ENCODE results near the gene TRAPPC12. TPM values are rescaled to one million over a fixed set of nuclear protein-coding genes. Genes with fewer than 3 reads are reported as not detected.

TRAPPC12 gene
- total RNA-seq, 2 experiments from 2014 or later = 44.3 to 45.8 TPM

DNA sequence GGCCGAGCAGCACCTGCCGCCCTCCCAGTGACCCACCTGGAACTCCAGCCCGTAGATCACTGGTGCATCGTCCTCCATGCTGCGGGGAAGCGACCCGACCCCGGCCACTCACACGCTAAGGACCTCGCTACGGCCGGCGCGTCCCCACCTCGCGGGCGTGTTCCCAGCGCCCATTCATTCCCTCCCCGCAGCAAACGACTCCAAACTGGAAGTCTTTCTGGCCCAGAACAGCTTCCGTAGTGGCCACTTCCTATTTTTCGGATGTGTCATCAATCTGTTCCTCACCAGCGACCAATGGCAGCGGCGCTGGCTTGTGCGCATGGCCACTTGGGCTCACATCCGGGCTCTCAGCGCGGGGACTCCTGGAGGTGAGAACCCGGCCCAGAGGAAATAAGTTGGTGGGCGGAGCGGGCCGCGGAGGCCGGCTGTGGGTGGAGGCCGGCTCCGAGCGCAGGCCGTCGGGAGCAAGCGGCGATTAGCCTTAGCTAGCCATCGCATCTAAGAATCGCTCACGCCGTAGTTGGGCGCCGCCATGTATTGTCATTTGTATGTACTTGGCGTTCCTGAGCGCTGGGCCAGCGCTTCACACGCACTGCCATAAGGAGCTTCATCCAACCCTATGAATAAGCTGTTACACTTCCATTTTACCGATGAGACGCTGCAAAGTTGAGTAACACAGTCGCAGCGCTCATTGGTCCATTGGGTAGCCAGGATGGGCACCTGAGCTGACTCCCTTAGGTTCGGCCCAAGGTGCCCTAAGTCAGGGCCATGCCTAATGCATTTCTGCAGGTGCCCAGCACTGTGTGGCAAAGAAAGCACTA lies 1.7 kb upstream of the TRAPPC12 start, which contains the start of gene EIPR1:
Gene EIPR1, minus strand, starts transcription at position 207 of the 821 bp plus-strand sequence. Its CDS starts 129 bp downstream, at position 78.
- Mint-ChIP-seq H3K4me3 (peak within 1 kb of the TSS; percentile 97), H3K4me1 (ENCODE audit: low read depth) (peaks cover 37% of the 10 kb centered on the region), H3K27me3 (ENCODE audit: low read depth) (no peaks in the 10 kb centered on the region), H3K9me3 (no peaks in the 10 kb centered on the region), H3K27ac (peak within 1 kb of the TSS; percentile 94), H3K36me3 (ENCODE audit: low read depth) (peaks cover 5% of the 10 kb centered on the region)
- intact Hi-C loops (cut with micrococcal nuclease) = loop anchor here (1.0 kb wide), 7 partner anchors 84 to 765 kb away; partner anchors contain the start of genes RNASEH1 and RPS7
- CTCF ChIA-PET = interaction anchor here (0.9 to 1.0 kb wide), 2 partner anchors 9 to 273 kb away, joined by 3 read pairs; no protein-coding TSS in a partner anchor
- peak; percentile 98 for DNase-seq

DNA sequence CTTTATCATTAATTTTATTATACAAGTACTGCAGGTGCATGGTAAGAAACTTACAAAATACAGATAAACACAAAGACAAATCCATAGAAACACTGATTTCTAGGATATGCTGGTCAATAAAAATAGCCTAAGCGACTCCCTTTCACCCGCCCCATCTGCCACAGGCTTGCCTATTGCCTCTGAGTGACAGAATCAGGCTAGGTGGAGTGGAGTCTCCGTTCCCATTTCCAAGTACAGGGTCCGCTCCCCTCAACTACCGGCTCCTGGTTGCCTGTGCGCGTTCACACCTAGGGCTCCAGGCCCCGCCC lies 201 bp upstream of the TRAPPC12 start:
- no peaks in the 10 kb centered on the region for H3K27me3 Mint-ChIP-seq (ENCODE audit: low read depth)

DNA sequence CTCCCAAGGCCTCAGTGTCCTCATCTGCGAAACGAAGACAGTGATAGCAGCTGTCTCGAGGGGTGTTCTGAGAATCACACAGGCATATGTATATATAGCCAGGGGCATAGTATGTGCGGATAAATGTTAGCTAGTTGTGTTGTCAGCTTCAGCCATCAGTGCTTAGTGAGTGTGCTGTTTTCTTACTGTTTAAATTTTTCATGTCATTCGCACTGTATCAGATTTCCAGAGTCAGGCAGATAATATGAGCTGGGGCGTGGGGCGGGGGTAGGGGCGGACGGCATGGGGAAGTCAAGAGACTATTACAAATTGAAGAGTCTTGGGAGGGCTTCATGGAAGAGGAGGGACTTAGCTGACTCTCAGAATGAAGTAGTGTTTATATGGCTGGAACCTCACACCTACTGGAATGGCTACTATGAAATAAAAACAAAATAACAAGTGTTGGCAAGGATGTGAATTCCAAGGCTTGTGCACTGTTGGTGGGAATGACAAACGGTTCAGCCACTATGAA lies 7.0 kb downstream of the TRAPPC12 start:
- H3K4me3 Mint-ChIP-seq = no peak overlapping the region
- H3K9me3 Mint-ChIP-seq = no peaks in the 10 kb centered on the region
- no peak for DNase-seq
- peaks cover 33% of the 10 kb centered on the region for H3K36me3 Mint-ChIP-seq (ENCODE audit: low read depth)
- no peaks in the 10 kb centered on the region for H3K27me3 Mint-ChIP-seq (ENCODE audit: low read depth)
- H3K4me1 Mint-ChIP-seq (ENCODE audit: low read depth) = peaks cover 30% of the 10 kb centered on the region
- intact Hi-C loops (cut with micrococcal nuclease) = no loop called here
- CTCF ChIA-PET = interaction anchor here (0.8 to 2.7 kb wide), 2 partner anchors 8 to 37 kb away, joined by 3 to 16 read pairs; partner anchors contain the start of gene EIPR1
- H3K27ac Mint-ChIP-seq = no peak overlapping the region

More for the DNA sequence above, 201 bp upstream of the TRAPPC12 start:
- H3K27ac Mint-ChIP-seq = peak overlapping the region; percentile 94
- peak overlapping the region; percentile 97 for H3K4me3 Mint-ChIP-seq
- intact Hi-C loops (cut with micrococcal nuclease) = loop anchor here (1.0 kb wide), 2 partner anchors 140 to 733 kb away; partner anchors contain the start of gene ADI1
- peaks cover 43% of the 10 kb centered on the region for H3K4me1 Mint-ChIP-seq (ENCODE audit: low read depth)
- CTCF ChIA-PET = interaction anchor here (0.6 to 0.8 kb wide), 3 partner anchors 50 to 195 kb away, joined by 3 to 4 read pairs (median 4); no protein-coding TSS in a partner anchor
- no peak for DNase-seq
- peaks cover 11% of the 10 kb centered on the region for H3K36me3 Mint-ChIP-seq (ENCODE audit: low read depth)
- H3K9me3 Mint-ChIP-seq = no peaks in the 10 kb centered on the region

DNA sequence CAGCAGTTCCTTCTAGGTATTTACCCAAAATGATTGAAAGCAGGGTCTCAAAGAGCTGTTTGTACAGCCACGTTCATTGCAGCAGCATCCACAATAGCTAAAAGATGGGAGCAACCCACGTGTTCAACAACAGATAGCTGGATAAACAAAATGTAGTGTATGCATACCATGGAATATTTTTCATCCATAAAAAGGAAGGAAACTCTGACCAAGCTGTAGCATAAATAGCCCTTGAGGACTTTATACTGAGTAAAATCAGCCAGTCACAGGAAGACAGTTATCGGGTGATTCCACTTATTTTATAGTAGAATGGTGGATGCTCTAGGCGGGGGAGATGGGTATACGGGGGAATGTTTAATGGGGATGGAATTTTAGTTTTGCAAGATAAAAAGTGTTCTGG lies 7.5 kb downstream of the TRAPPC12 start:
- Mint-ChIP-seq H3K36me3 (ENCODE audit: low read depth) (peaks cover 37% of the 10 kb centered on the region), H3K27ac (no peak overlapping the region), H3K27me3 (ENCODE audit: low read depth) (no peaks in the 10 kb centered on the region), H3K4me3 (no peak overlapping the region), H3K4me1 (ENCODE audit: low read depth) (peaks cover 30% of the 10 kb centered on the region), H3K9me3 (no peaks in the 10 kb centered on the region)
- intact Hi-C loops (cut with micrococcal nuclease) = no loop called here
- no peak for DNase-seq
- CTCF ChIA-PET = interaction anchor here (0.8 kb wide), 1 partner anchor 9 kb away, joined by 3 read pairs; the partner anchor contains the start of gene EIPR1

DNA sequence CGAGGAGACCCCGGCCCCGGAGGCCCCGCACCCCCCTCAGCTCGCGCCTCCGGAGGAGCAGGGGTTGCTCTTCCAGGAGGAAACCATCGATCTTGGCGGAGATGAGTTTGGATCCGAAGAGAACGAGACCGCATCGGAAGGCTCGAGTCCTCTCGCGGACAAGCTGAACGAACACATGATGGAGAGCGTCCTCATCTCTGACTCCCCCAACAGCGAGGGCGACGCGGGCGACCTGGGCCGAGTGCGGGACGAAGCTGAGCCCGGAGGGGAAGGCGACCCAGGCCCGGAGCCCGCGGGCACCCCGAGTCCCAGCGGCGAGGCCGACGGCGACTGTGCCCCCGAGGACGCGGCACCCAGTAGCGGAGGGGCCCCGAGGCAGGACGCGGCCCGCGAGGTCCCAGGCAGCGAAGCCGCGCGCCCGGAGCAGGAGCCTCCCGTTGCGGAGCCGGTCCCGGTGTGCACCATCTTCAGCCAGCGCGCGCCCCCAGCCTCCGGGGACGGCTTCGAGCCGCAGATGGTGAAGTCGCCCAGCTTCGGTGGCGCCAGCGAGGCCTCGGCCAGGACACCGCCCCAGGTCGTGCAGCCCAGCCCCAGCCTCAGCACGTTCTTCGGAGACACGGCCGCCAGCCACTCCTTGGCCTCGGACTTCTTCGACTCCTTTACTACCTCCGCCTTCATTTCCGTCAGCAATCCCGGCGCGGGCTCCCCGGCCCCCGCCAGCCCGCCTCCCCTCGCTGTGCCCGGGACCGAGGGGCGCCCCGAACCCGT lies 8.3 kb downstream of the TRAPPC12 start:
- intact Hi-C loops (cut with micrococcal nuclease) = no loop called here
- H3K4me3 Mint-ChIP-seq = no peak overlapping the region
- no peak overlapping the region for H3K27ac Mint-ChIP-seq
- peaks cover 39% of the 10 kb centered on the region for H3K36me3 Mint-ChIP-seq (ENCODE audit: low read depth)
- DNase-seq = no peak
- no peaks in the 10 kb centered on the region for H3K9me3 Mint-ChIP-seq
- CTCF ChIA-PET = no interaction called here
- H3K4me1 Mint-ChIP-seq (ENCODE audit: low read depth) = peaks cover 30% of the 10 kb centered on the region
- no peaks in the 10 kb centered on the region for H3K27me3 Mint-ChIP-seq (ENCODE audit: low read depth)

DNA sequence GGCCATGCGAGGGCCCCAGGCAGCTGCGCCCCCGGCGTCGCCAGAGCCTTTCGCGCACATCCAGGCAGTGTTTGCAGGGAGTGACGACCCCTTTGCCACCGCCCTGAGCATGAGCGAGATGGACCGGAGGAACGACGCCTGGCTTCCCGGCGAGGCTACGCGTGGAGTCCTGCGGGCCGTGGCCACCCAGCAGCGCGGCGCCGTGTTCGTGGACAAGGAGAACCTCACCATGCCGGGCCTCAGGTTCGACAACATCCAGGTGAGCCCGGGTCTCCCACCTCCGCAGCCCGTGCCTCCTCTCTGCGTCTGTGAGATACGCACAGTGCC lies 8.9 kb downstream of the TRAPPC12 start:
- intact Hi-C loops (cut with micrococcal nuclease) = no loop called here
- DNase-seq = no peak
- peaks cover 42% of the 10 kb centered on the region for H3K36me3 Mint-ChIP-seq (ENCODE audit: low read depth)
- H3K4me3 Mint-ChIP-seq = no peak overlapping the region
- CTCF ChIA-PET = no interaction called here
- H3K9me3 Mint-ChIP-seq = no peaks in the 10 kb centered on the region
- no peak overlapping the region for H3K27ac Mint-ChIP-seq
- no peaks in the 10 kb centered on the region for H3K27me3 Mint-ChIP-seq (ENCODE audit: low read depth)
- H3K4me1 Mint-ChIP-seq (ENCODE audit: low read depth) = peaks cover 30% of the 10 kb centered on the region

DNA sequence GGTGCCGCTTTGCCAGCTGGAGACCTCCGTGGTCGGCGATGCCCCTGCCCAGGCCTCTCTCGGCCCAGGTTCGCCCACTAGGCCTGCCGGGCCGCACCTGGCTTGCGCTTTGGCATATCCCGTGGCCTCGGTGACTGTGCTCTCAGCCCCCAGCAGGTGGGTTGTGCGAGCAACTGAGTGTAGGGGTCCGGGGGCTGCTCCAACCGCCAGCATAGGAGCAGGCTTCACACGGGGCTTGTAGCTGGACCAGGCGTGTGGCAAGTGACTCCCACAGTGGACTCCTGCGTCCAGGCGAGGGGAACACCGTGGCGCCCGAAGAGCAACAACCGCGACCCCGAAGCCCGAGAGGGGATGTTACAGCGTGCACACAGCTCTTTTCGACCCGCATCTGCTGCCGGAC lies 9.7 kb downstream of the TRAPPC12 start:
- Mint-ChIP-seq H3K27ac (no peak overlapping the region), H3K27me3 (ENCODE audit: low read depth) (no peaks in the 10 kb centered on the region), H3K4me1 (ENCODE audit: low read depth) (peaks cover 24% of the 10 kb centered on the region), H3K9me3 (no peaks in the 10 kb centered on the region), H3K4me3 (no peak overlapping the region), H3K36me3 (ENCODE audit: low read depth) (peaks cover 43% of the 10 kb centered on the region)
- intact Hi-C loops (cut with micrococcal nuclease) = no loop called here
- CTCF ChIA-PET = no interaction called here
- no peak for DNase-seq

DNA sequence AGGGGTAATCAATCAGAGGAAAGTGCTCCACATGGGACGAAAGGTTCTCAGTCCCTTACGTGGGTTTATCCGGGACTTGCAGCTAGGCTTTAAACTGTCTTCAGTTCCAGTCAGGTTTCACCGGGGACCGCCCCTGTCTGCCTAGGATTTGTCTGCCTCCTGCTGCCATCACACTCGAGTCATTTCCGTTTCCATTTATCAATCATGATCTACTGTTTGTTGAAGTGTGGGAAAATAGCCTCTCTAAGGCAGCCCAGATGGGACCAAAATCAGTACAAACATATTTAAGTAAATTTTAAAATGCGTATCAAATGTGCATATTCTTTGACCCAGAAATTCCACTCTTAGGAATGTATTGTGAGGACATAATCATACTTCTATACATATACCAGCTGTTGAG lies 10.5 kb downstream of the TRAPPC12 start:
- Mint-ChIP-seq H3K9me3 (peaks cover 3% of the 10 kb centered on the region), H3K27me3 (ENCODE audit: low read depth) (no peaks in the 10 kb centered on the region), H3K36me3 (ENCODE audit: low read depth) (peaks cover 47% of the 10 kb centered on the region), H3K27ac (no peak overlapping the region), H3K4me1 (ENCODE audit: low read depth) (peaks cover 18% of the 10 kb centered on the region), H3K4me3 (no peak overlapping the region)
- DNase-seq = no peak
- CTCF ChIA-PET = no interaction called here
- intact Hi-C loops (cut with micrococcal nuclease) = no loop called here

DNA sequence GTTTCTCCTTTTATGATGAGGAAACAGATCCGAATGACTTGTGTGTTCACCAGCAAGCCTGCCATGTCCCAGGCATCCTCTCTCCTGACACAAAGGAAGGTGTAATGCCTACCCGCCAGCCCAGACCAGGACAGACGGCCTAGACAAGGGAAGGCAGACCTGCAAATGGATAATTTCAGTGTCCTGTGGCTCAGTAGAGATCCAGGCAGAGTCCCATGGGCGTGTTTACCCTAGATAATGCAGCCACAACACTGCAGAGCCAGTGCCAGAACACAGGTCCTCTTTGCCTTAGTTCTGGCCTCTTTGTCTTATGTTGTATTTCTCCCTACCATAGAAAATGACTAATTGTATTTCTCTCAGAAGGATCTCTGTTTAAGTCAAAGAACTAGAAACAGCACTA lies 12.7 kb downstream of the TRAPPC12 start:
- H3K27ac Mint-ChIP-seq = no peak overlapping the region
- DNase-seq = no peak
- CTCF ChIA-PET = interaction anchor here (1.9 kb wide), 1 partner anchor 32 kb away, joined by 6 read pairs; no protein-coding TSS in a partner anchor
- H3K4me1 Mint-ChIP-seq (ENCODE audit: low read depth) = peaks cover 16% of the 10 kb centered on the region
- no peak overlapping the region for H3K4me3 Mint-ChIP-seq
- peaks cover 61% of the 10 kb centered on the region for H3K36me3 Mint-ChIP-seq (ENCODE audit: low read depth)
- H3K27me3 Mint-ChIP-seq (ENCODE audit: low read depth) = no peaks in the 10 kb centered on the region
- intact Hi-C loops (cut with micrococcal nuclease) = no loop called here
- peaks cover 14% of the 10 kb centered on the region for H3K9me3 Mint-ChIP-seq

DNA sequence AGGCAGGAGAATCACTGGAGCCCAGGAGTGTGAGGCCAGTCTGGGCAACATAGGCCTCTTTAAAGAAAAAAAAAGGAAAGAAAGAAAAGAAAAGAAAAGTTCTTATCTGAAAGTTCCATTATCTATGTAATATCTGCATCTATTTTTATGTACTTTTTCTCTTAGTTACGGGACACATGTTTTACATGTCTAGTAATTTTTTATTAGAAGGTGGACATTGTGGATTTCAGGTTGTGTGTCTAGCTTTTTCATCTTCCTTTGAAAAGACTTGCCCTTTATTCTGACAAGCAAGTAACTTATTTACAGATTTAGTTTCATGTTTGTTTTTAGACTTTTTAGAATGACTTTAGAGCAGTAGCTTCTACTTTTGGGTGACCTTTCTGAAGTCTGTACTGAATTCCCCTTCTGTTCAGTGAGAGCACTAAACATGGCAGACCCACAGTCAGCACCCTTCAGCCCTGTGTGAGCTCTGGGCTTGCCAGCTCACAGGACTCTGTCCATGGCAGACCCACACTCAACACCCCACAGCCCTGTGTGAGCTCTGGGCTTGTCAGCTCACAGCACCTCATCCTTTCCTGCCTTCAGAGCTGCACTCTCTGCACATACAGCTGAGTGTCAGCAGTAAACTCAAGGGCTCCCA lies 17.5 kb downstream of the TRAPPC12 start:
- DNase-seq = no peak
- Mint-ChIP-seq H3K4me3 (no peak overlapping the region), H3K27me3 (ENCODE audit: low read depth) (no peaks in the 10 kb centered on the region), H3K4me1 (ENCODE audit: low read depth) (no peaks in the 10 kb centered on the region), H3K36me3 (ENCODE audit: low read depth) (peaks cover 62% of the 10 kb centered on the region), H3K27ac (no peak overlapping the region), H3K9me3 (peaks cover 16% of the 10 kb centered on the region)
- intact Hi-C loops (cut with micrococcal nuclease) = no loop called here
- CTCF ChIA-PET = interaction anchor here (1.8 kb wide), 1 partner anchor 254 kb away, joined by 5 read pairs; no protein-coding TSS in a partner anchor

DNA sequence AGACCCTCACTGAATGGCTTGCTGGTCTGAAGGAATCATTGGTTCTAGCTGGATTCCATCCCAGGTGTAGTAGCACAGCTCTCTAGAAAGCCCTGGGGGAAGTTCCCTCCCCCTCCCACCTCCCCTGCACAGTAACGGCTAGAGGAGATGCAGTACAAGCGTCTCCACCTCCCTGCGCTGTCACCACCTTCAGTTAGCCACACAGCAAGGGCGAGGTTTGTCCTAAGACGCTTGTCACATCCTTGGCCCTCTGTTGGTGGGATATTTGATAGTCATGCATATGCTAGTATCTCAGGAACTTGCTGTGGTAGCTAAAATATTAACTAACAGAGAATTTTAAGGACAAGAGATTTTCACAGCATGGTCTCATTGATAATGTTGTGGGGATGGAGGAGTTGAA lies 19.4 kb downstream of the TRAPPC12 start:
- CTCF ChIA-PET = interaction anchor here (1.3 kb wide), 1 partner anchor 25 kb away, joined by 4 read pairs; no protein-coding TSS in a partner anchor
- peaks cover 53% of the 10 kb centered on the region for H3K36me3 Mint-ChIP-seq (ENCODE audit: low read depth)
- H3K27ac Mint-ChIP-seq = no peak overlapping the region
- no peaks in the 10 kb centered on the region for H3K27me3 Mint-ChIP-seq (ENCODE audit: low read depth)
- no peak for DNase-seq
- peaks cover 5% of the 10 kb centered on the region for H3K4me1 Mint-ChIP-seq (ENCODE audit: low read depth)
- H3K9me3 Mint-ChIP-seq = peaks cover 16% of the 10 kb centered on the region
- intact Hi-C loops (cut with micrococcal nuclease) = no loop called here
- H3K4me3 Mint-ChIP-seq = no peak overlapping the region

DNA sequence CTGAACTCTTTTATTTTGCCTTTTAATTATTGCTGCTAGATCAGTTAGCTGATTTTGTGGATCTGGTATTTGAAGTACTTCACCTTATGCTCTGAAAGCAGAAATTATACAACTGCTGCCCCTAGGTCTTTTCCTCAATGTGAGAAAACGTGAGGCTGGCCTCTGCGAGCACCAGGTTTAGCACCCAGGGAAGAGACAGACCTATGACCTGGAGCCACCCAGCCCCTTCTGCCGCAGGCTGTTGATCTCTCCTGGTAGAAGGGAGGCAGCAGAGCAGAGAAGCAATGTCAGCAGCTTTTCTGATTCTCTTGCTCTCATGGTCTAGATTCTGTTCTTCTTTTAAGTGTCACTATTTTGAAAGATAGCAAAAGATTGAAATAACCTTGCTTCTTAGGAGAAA lies 19.9 kb downstream of the TRAPPC12 start:
- DNase-seq = no peak
- intact Hi-C loops (cut with micrococcal nuclease) = no loop called here
- Mint-ChIP-seq H3K27me3 (ENCODE audit: low read depth) (no peaks in the 10 kb centered on the region), H3K9me3 (peaks cover 16% of the 10 kb centered on the region), H3K4me3 (no peak overlapping the region), H3K36me3 (ENCODE audit: low read depth) (peaks cover 53% of the 10 kb centered on the region), H3K27ac (no peak overlapping the region), H3K4me1 (ENCODE audit: low read depth) (peaks cover 8% of the 10 kb centered on the region)
- CTCF ChIA-PET = interaction anchor here (1.3 kb wide), 1 partner anchor 24 kb away, joined by 4 read pairs; no protein-coding TSS in a partner anchor

Measured in activated naive CD4-positive, alpha-beta T cell treated with anti-CD3 and anti-CD28 coated beads for 36 hours (primary cell).